Stomach (tissue), 9 donors: ENCODE measurements around the gene DNTT. TPM values are rescaled to one million over a fixed set of nuclear protein-coding genes. Genes with fewer than 3 reads are reported as not detected.

Source experiments
- DNase-seq, 2 donors: peaks; one replicate each; pipeline versions ENCODE4 v3.0.0 to v3.0.0-alpha.2; 2013 to 2019
- H3K27ac ChIP-seq, 5 donors: fragments of 200-600 bp in 4 of 5; sonication (generic) in 4 of 5; one replicate each; pipeline ENCODE4 v1.5.1; 2013 to 2019; ENCODE audit warnings: mild to moderate bottlenecking in 1 of 5, moderate library complexity in 1 of 5
- H3K27me3 ChIP-seq, 3 donors: fragments of 200-600 bp; sonication (generic); one replicate each; pipeline ENCODE4 v1.5.1; 2017 to 2019; ENCODE audit warnings: mixed run types in 1 of 3
- H3K36me3 ChIP-seq, 4 donors: fragments of 200-600 bp; sonication (generic); 1 replicate in 3 of 4; 2 replicates in 1 of 4; pipeline ENCODE4 v1.5.1; 2016 to 2019
- H3K4me1 ChIP-seq, 4 donors: fragments of 200-600 bp; sonication (generic); one replicate each; pipeline ENCODE4 v1.5.1; 2016 to 2019
- H3K4me3 ChIP-seq, 4 donors: fragments of 200-600 bp; sonication (generic) in 3 of 4; one replicate each; pipeline ENCODE4 v1.5.1; 2016 to 2019; ENCODE audit warnings: mild to moderate bottlenecking in 1 of 4
- H3K9me3 ChIP-seq, 4 donors: fragments of 200-600 bp; sonication (generic); one replicate each; pipeline ENCODE4 v1.5.1; 2016 to 2019
- CTCF ChIP-seq, 7 experiments: fragments of 450-650 bp in 4 of 7; fragments of 200-600 bp in 3 of 7; sonication (generic) in 3 of 7; IDR thresholded peaks; one replicate each; pipeline ENCODE4 v1.5.1; 2016 to 2019; ENCODE audit warnings: antibody characterized with exemption in 7 of 7, control low read depth in 2 of 7, mild to moderate bottlenecking in 1 of 7
- EP300 ChIP-seq: sonication (generic); formaldehyde crosslinking; IDR thresholded peaks from one replicate; pipeline ENCODE4 v1.6.1; 2017; ENCODE audit warnings: antibody characterized with exemption
- POLR2A ChIP-seq, 4 donors: fragments of 450-650 bp; IDR thresholded peaks; one replicate each; pipeline ENCODE4 v1.6.1; 2016; ENCODE audit warnings: antibody characterized with exemption in 4 of 4, control low read depth in 2 of 4, mild to moderate bottlenecking in 1 of 4, moderate library complexity in 1 of 4
- POLR2AphosphoS5 ChIP-seq, 3 donors: sonication (generic); formaldehyde crosslinking; IDR thresholded peaks; one replicate each; pipeline ENCODE4 v1.6.1; 2016; ENCODE audit warnings: antibody characterized with exemption in 3 of 3
- WGBS, 5 donors: extraction: QIAGEN DNeasy Blood & Tissue Kit in 3 of 5; methylation state at CpG; one replicate each; pipeline versions ENCODE4 v1.1.5 to v1.1.7; 2013 to 2018; 5-methylcytosine and 5-hydroxymethylcytosine counted together
- intact Hi-C: fragments of 100-400 bp; cut with DNase I; formaldehyde crosslinking; loops from one replicate; pipeline ENCODE4 v1.15.1; 2023; ENCODE audit warnings: low total_unique reads
- polyA plus RNA-seq, 3 donors: library from polyadenylated mRNA; stranded (reverse); fragments of 200-250 nt; gene quantifications; one replicate each; pipeline ENCODE4 v1.2.3, GENCODE V29; 2013
- total RNA-seq, 5 donors: library from RNA; depleted of rRNA; stranded (reverse); fragments of >200 nt; gene quantifications; one replicate each; pipeline versions ENCODE4 v1.1.0 to v1.2.3, GENCODE V29; 2014 to 2016
- donor health status: healthy with polysubstance abuse.
- donor health status: Bipolar disorder and iron deficiency.
- donor health status: healthy.

DNTT gene
- total and polyA plus RNA-seq, 8 donors, result not detected

DNA sequence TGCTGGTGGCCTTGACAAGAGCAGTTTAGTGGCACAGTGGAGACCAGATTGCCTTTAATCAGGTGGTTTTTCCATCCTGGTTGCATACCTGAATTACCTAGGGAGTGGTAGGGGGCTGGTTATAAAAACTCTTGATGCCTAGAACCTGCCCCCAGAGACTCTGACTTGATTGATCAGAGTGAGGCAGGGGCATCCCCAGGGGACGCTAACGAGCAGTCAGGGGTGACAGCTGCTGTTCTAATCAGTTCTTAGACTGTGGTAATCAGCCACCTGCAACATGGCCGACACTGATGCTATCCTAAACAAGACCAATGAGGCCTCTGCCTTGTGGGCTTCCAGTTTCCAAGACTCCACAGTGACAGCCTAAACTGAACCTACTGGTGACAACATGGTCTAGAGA lies 56.5 kb downstream of the DNTT start:
- no peak overlapping the region for H3K27ac ChIP-seq
- DNase-seq, result no peak
- no peaks in the 10 kb centered on the region for H3K36me3 ChIP-seq
- H3K4me1 ChIP-seq, result no peaks in the 10 kb centered on the region
- TF ChIP-seq POLR2A (IDR thresholded peaks at IDR 0.05), result no peak
- no peak for TF ChIP-seq CTCF (IDR thresholded peaks at IDR 0.05)
- no peak for TF ChIP-seq EP300
- no peak for TF ChIP-seq POLR2AphosphoS5 (IDR thresholded peaks at IDR 0.05)
- H3K4me3 ChIP-seq, result no peak overlapping the region
- WGBS, 5 donors, result 77 to 84% (median 78%) methylated on average over 2 to 3 of the region's 3 CpGs
- H3K27me3 ChIP-seq, result peaks cover 0 to 7% (median 4%) of the 10 kb centered on the region in 3 donors
- intact Hi-C loops, result no loop called here
- H3K9me3 ChIP-seq, result peaks cover 0 to 5% (median 0%) of the 10 kb centered on the region in 4 donors

DNA sequence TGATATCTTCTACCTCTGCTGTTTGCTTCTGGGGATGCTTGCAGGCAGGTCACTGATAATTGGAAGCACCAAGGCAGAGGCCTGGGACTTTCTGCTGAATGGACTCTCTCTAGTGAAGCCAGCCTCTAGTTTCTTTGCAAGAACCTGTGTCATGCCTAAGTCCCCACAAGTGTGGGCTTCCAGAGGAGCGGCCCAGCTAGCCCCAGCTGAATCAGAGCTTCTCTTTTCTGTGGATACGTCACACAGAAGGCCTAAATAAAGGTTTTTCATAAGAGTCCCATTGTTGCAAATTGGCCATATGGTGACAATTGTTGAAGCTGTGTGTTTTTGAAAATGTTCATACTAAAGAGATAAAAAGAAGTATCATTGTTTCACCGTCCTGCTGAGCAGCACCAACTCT lies 61.3 kb downstream of the DNTT start:
- no peak for TF ChIP-seq POLR2AphosphoS5 (IDR thresholded peaks at IDR 0.05)
- WGBS, 5 donors, result 81 to 94% (median 93%) methylated on average over 3 of the region's 3 CpGs
- Histone ChIP-seq H3K4me3 (no peak overlapping the region), H3K4me1 (no peaks in the 10 kb centered on the region), H3K27me3 (no peaks in the 10 kb centered on the region), H3K27ac (no peak overlapping the region), H3K36me3 (no peaks in the 10 kb centered on the region), H3K9me3 (peaks cover 0 to 5% (median 0%) of the 10 kb centered on the region in 4 donors)
- intact Hi-C loops, result no loop called here
- DNase-seq, result no peak

DNA sequence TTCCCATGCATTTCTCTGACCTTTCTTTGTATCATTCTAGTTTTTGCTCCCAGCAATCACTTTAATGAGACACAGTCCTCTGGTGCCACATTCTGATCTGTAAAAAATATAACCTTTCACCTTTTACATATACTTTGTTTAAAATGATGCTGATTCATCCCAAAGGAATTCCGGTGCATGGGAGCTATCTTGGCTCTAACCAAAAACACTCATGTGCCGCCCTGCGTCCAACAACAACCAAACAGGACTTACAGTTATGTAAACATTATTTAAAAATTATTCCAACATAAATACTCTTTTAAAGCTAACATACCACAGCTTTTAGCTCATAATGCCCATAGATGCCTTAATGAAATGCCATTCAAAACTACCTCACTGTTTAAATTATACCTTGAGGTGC lies 62.3 kb downstream of the DNTT start:
- Histone ChIP-seq H3K27me3 (no peaks in the 10 kb centered on the region), H3K36me3 (no peaks in the 10 kb centered on the region), H3K27ac (no peak overlapping the region), H3K9me3 (peaks cover 0 to 5% (median 0%) of the 10 kb centered on the region in 4 donors), H3K4me1 (no peaks in the 10 kb centered on the region), H3K4me3 (no peak overlapping the region)
- WGBS, 5 donors, result 24 to 45% (median 34%) methylated on average over 3 of the region's 3 CpGs
- intact Hi-C loops, result no loop called here
- no peak for TF ChIP-seq POLR2A (IDR thresholded peaks at IDR 0.05)
- no peak for TF ChIP-seq EP300
- TF ChIP-seq POLR2AphosphoS5 (IDR thresholded peaks at IDR 0.05), result no peak
- TF ChIP-seq CTCF (IDR thresholded peaks at IDR 0.05), result no peak
- no peak for DNase-seq

- no peak for TF ChIP-seq POLR2A (IDR thresholded peaks at IDR 0.05)
- no peak for TF ChIP-seq EP300
- no peak for TF ChIP-seq POLR2AphosphoS5 (IDR thresholded peaks at IDR 0.05)
- TF ChIP-seq CTCF (IDR thresholded peaks at IDR 0.05), result no peak
- H3K27me3 ChIP-seq, result no peaks in the 10 kb centered on the region
- H3K4me3 ChIP-seq, result no peak overlapping the region
- no peaks in the 10 kb centered on the region for H3K9me3 ChIP-seq
- no peak overlapping the region for H3K27ac ChIP-seq
- intact Hi-C loops, result no loop called here
- no peaks in the 10 kb centered on the region for H3K4me1 ChIP-seq
- WGBS, 5 donors, result 71 to 84% (median 76%) methylated on average over 4 of the region's 4 CpGs
- DNase-seq, result no peak
- no peaks in the 10 kb centered on the region for H3K36me3 ChIP-seq
Observed at GRCh38 chr10:96367470-96367869, 63.2 kb downstream of the DNTT start.

DNA sequence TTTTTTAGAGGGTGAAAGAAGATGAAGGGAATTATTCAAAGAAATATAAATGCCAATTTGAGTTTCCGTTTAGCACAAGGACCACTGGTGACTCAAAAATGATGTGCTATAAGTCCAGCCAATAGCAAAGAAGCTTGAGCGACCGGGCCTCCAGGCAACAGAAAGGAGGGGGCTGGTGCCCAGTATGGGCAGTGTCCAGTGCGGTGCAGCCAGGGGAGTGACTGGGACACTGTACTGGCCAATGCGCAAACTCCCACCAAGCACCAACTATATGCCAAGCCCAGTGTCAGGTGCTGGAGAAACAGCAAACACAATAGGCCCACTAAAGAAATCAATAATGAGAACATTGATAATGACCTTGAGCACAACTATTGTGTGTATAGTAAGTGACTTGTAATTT lies 64.7 kb downstream of the DNTT start:
- H3K9me3 ChIP-seq, result no peaks in the 10 kb centered on the region
- 78 to 91% (median 86%) methylated on average over 5 of the region's 5 CpGs for WGBS, 5 donors
- H3K4me1 ChIP-seq, result no peaks in the 10 kb centered on the region
- no peaks in the 10 kb centered on the region for H3K27me3 ChIP-seq
- no peak overlapping the region for H3K27ac ChIP-seq
- intact Hi-C loops, result no loop called here
- H3K4me3 ChIP-seq, result no peak overlapping the region
- no peaks in the 10 kb centered on the region for H3K36me3 ChIP-seq
- no peak for DNase-seq
- TF ChIP-seq POLR2A (IDR thresholded peaks at IDR 0.05) (no peak), EP300 (no peak)
